ENCODE data around the gene HINT3. TPM values are rescaled to one million over a fixed set of nuclear protein-coding genes. Genes with fewer than 3 reads are reported as not detected.

The HINT3 gene
- total and polyA plus RNA-seq, 2 of the 13 experiments (the other 11 are each of a cell fraction or from before 2014, with no cell fraction given), result 3.1 to 22.8 TPM

DNA sequence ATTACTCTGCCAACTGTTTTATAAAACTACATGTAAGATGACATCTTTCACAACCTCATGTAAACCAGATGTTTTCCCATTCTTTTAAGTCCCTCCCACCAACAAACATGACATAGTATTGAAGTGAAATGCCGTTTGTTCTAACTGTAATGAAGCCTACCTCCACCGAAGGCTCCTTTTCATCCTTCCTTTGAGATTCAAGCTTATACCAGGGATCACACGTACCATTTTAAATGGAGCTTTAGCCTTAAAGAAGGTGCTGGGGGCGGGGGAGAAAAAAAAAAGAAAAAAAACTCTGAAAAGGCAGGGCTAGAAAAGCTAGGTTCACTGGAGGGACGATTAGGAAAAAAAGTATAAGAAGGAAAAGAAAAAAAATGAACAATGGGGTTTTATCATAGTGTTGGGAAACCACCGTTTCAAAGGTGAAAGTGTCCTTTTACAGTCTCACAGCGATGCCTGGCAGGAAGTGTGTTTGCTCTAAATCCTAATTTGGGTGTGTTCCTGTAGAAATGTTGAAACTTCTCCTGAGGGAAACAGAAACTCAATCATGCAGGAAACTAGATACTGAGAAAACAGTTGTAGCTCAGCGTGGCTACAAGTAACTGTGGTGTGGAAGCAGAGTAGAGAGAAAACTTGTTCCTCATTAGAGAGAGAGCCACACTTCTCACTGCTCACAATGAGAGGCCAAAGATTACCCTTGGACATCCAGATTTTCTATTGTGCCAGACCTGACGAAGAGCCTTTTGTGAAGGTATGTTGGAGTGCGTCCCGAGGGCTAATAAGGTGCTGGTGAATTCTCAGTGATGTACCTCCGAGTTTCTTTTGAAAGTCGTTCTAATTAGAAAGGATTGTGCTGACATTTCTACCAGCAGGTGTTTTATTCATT lies 37.6 kb upstream of the HINT3 start (continued):
- TF ChIP-seq EP300 (IDR thresholded peaks at IDR 0.05; ENCODE audit: low read depth in 2 of 2, low read length in 2 of 2) (peak in 1 of 2 experiments; percentile 64; a peak in 2 of 4 replicates), EP300 (CRISPR knock-in tag; IDR thresholded peaks at IDR 0.05; ENCODE audit: borderline replicate concordance) (0 out of 2 replicates have a peak, but pooled peaks have one; percentile 32), ZNF792 (CRISPR knock-in tag; IDR thresholded peaks at IDR 0.05) (peak; percentile 60; the same call in 1 of the 2 replicates), ZNF556 (CRISPR knock-in tag; IDR thresholded peaks at IDR 0.05; ENCODE audit: borderline replicate concordance) (no peak), SP4 (CRISPR knock-in tag; IDR thresholded peaks at IDR 0.05) (no peak), MLLT10 (CRISPR knock-in tag; IDR thresholded peaks at IDR 0.05) (no peak), RNF2 (conservative IDR thresholded peaks at IDR 0.05; ENCODE audit: low read depth) (no peak), AHDC1 (CRISPR knock-in tag; IDR thresholded peaks at IDR 0.05; ENCODE audit: borderline replicate concordance) (0 out of 2 replicates have a peak, but pooled peaks have one; percentile 70), NFKB2 (CRISPR knock-in tag; IDR thresholded peaks at IDR 0.05; ENCODE audit: borderline replicate concordance) (no peak), NFYC (CRISPR knock-in tag; IDR thresholded peaks at IDR 0.05) (no peak), ZNF431 (CRISPR knock-in tag; IDR thresholded peaks at IDR 0.05; ENCODE audit: borderline replicate concordance, low read depth) (no peak), ZNF496 (CRISPR knock-in tag; IDR thresholded peaks at IDR 0.05; ENCODE audit: insufficient replicate concordance) (no peak)
- TF ChIP-seq, protein P1, sequence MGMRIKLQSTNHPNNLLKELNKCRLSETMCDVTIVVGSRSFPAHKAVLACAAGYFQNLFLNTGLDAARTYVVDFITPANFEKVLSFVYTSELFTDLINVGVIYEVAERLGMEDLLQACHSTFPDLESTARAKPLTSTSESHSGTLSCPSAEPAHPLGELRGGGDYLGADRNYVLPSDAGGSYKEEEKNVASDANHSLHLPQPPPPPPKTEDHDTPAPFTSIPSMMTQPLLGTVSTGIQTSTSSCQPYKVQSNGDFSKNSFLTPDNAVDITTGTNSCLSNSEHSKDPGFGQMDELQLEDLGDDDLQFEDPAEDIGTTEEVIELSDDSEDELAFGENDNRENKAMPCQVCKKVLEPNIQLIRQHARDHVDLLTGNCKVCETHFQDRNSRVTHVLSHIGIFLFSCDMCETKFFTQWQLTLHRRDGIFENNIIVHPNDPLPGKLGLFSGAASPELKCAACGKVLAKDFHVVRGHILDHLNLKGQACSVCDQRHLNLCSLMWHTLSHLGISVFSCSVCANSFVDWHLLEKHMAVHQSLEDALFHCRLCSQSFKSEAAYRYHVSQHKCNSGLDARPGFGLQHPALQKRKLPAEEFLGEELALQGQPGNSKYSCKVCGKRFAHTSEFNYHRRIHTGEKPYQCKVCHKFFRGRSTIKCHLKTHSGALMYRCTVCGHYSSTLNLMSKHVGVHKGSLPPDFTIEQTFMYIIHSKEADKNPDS (CRISPR knock-in tag; IDR thresholded peaks at IDR 0.05), result no peak
